Body of pancreas (tissue), 4 donors: Measurements from ENCODE around the gene PLEKHG3. TPM values are rescaled to one million over a fixed set of nuclear protein-coding genes. Genes with fewer than 3 reads are reported as not detected.

Experiments
- ATAC-seq: fragments of 150-250 bp; one replicate; pipeline ENCODE4 v1.9.1; 2016
- DNase-seq, 4 donors: peaks; one replicate each; pipeline ENCODE4 v3.0.0-alpha.2; 2019
- H3K27ac ChIP-seq, 4 donors: fragments of 200-600 bp; sonication (generic); 1 replicate in 3 of 4; 2 replicates in 1 of 4; pipeline versions ENCODE4 v1.5.1 to v1.6.1; 2016 to 2019; ENCODE audit warnings: mild to moderate bottlenecking in 1 of 4, mixed read lengths in 1 of 4, moderate library complexity in 1 of 4
- H3K27me3 ChIP-seq, 2 donors: fragments of 200-600 bp; sonication (generic); one replicate each; pipeline ENCODE4 v1.6.0; 2016; ENCODE audit warnings: mild to moderate bottlenecking in 1 of 2
- H3K36me3 ChIP-seq, 2 donors: fragments of 200-600 bp; sonication (generic); replicated peaks in 1 of 2; 2 replicates each; pipeline ENCODE4 v1.5.1; 2016; ENCODE audit warnings: low read depth in 2 of 2; ENCODE audit not compliant: insufficient read depth in 1 of 2
- H3K4me1 ChIP-seq: fragments of 200-600 bp; sonication (generic); one replicate; pipeline ENCODE4 v1.6.0; 2016
- H3K4me3 ChIP-seq, 2 donors: fragments of 200-600 bp; sonication (generic); 1 replicate in 1 of 2; 2 replicates in 1 of 2; pipeline ENCODE4 v1.5.1; 2016 to 2019
- H3K9me3 ChIP-seq, 3 donors: fragments of 200-600 bp; sonication (generic); 1 replicate in 2 of 3; 2 replicates in 1 of 3; pipeline ENCODE4 v1.5.1; 2016
- POLR2A ChIP-seq, 3 donors: fragments of 450-650 bp; IDR thresholded peaks; one replicate each; pipeline ENCODE4 v1.6.1; 2016; ENCODE audit warnings: antibody characterized with exemption in 3 of 3, mild to moderate bottlenecking in 2 of 3
- WGBS, 2 donors: methylation state at CpG; one replicate each; pipeline ENCODE4 v1.1.5; 2017; 5-methylcytosine and 5-hydroxymethylcytosine counted together
- intact Hi-C: fragments of 100-400 bp; cut with DNase I; formaldehyde crosslinking; loops from one replicate; pipeline ENCODE4 v1.15.1; 2023
- total RNA-seq, 2 donors: library from RNA; depleted of rRNA; stranded (reverse); fragments of >200 nt; gene quantifications; one replicate each; pipeline ENCODE4 v1.1.0, GENCODE V29; 2016
- TF ChIP-seq, protein P1 (sequence below), 7 experiments: fragments of 450-650 bp in 4 of 7; fragments of 200-600 bp in 3 of 7; sonication (generic) in 3 of 7; IDR thresholded peaks; one replicate each; pipeline ENCODE4 v1.5.1; 2016 to 2019; ENCODE audit warnings: antibody characterized with exemption in 7 of 7

Gene PLEKHG3
- total RNA-seq, 2 donors from 2014 or later, result 34.5 to 40.2 TPM

- peaks cover 47% of the 10 kb centered on the region for H3K4me1 ChIP-seq
- intact Hi-C loops, result no loop called here
- H3K27ac ChIP-seq, result peak overlapping the region in 2 of 4 donors; percentile 7 to 28
- H3K27me3 ChIP-seq, result no peaks in the 10 kb centered on the region
- WGBS, 2 donors, result 93 to 94% methylated on average over 7 to 10 of the region's 10 CpGs
- H3K36me3 ChIP-seq, result peaks cover 0 to 22% of the 10 kb centered on the region in 2 donors
- no peaks in the 10 kb centered on the region for H3K9me3 ChIP-seq
- TF ChIP-seq POLR2A (IDR thresholded peaks at IDR 0.05), result no peak
- TF ChIP-seq, protein P1, sequence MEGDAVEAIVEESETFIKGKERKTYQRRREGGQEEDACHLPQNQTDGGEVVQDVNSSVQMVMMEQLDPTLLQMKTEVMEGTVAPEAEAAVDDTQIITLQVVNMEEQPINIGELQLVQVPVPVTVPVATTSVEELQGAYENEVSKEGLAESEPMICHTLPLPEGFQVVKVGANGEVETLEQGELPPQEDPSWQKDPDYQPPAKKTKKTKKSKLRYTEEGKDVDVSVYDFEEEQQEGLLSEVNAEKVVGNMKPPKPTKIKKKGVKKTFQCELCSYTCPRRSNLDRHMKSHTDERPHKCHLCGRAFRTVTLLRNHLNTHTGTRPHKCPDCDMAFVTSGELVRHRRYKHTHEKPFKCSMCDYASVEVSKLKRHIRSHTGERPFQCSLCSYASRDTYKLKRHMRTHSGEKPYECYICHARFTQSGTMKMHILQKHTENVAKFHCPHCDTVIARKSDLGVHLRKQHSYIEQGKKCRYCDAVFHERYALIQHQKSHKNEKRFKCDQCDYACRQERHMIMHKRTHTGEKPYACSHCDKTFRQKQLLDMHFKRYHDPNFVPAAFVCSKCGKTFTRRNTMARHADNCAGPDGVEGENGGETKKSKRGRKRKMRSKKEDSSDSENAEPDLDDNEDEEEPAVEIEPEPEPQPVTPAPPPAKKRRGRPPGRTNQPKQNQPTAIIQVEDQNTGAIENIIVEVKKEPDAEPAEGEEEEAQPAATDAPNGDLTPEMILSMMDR (IDR thresholded peaks at IDR 0.05), result no peak
- DNase-seq (peak in 2 of 4 donors; percentile 4 to 10), ATAC-seq (no peak)
- no peak overlapping the region for H3K4me3 ChIP-seq
Measured at GRCh38 chr14:64728856-64729255, 24.6 kb downstream of the PLEKHG3 start.

DNA sequence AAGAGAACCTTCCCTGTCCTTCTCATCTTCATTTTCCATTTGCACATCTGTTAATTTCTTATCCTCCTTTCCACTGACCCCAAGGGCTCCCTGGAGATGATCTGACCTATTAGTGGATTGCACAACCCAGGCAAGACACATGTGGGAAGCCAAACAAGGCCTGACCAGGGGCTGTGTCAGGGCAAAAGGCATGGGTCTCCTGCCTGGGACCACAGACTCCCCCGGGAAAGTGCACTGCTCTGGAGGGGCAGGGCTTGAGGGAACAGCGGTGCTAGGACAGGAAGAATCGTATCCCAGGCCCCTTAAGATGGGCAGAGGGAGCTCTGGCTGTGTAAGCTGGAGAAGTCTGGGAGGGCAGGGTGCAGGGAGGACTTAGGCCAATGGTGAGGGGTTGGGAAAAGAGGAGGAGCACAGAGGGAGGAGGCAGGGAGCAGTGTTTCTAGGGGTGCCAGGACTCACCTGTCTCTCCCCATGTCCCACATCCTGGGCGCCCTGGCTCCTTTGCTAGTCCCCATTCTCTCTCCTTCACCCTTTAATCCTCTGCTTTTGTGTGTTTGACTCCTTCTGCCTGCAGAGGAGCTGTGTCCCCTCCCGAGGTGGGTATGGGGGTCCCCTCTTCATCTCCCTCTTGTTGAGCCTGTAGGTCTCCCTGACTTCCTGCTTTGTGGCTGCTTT lies 25.3 kb downstream of the PLEKHG3 start:
- no peak for TF ChIP-seq POLR2A (IDR thresholded peaks at IDR 0.05)
- TF ChIP-seq, protein P1 (IDR thresholded peaks at IDR 0.05), result no peak
- Histone ChIP-seq H3K4me1 (peaks cover 40% of the 10 kb centered on the region), H3K9me3 (no peaks in the 10 kb centered on the region), H3K4me3 (no peak overlapping the region), H3K36me3 (peaks cover 0 to 22% of the 10 kb centered on the region in 2 donors), H3K27ac (peak overlapping the region in 2 of 4 donors; percentile 12 to 28), H3K27me3 (no peaks in the 10 kb centered on the region)
- ATAC-seq (no peak), DNase-seq (peak in 1 of 4 donors; percentile 16)
- WGBS, 2 donors, result 68 to 74% methylated on average over 5 of the region's 5 CpGs
- intact Hi-C loops, result no loop called here

GRCh38 chr14:64730061-64730440 lies 25.8 kb downstream of the PLEKHG3 start:
- peaks cover 35% of the 10 kb centered on the region for H3K4me1 ChIP-seq
- DNase-seq, result peak in 1 of 4 donors; percentile 3
- H3K9me3 ChIP-seq, result no peaks in the 10 kb centered on the region
- no peaks in the 10 kb centered on the region for H3K27me3 ChIP-seq
- intact Hi-C loops, result no loop called here
- no peak overlapping the region for H3K4me3 ChIP-seq
- no peak for ATAC-seq
- TF ChIP-seq POLR2A (IDR thresholded peaks at IDR 0.05), result no peak
- H3K36me3 ChIP-seq, result peaks cover 0 to 22% of the 10 kb centered on the region in 2 donors
- peak overlapping the region in 2 of 4 donors; percentile 12 to 28 for H3K27ac ChIP-seq
- 67 to 100% methylated on average over 1 of the region's 1 CpG for WGBS, 2 donors

DNA sequence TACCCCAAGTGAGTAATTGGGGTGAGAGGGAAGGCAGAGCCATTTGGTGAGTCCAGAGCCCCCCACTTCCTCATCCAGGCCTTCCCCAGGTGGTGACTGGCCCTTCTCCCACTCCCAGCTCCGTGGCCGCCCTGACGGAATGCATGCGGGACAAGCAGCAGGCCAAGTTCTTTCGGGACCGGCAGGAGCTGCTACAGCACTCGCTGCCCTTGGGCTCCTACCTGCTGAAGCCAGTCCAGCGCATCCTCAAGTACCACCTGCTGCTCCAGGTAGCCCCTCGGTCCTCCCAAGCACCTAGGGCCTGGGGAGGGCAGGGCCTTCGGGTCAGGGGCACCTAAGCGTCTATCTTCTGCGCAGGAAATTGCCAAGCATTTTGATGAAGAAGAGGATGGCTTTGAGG lies 26.5 kb downstream of the PLEKHG3 start:
- Histone ChIP-seq H3K9me3 (no peaks in the 10 kb centered on the region), H3K27me3 (no peaks in the 10 kb centered on the region), H3K36me3 (peaks cover 0 to 22% of the 10 kb centered on the region in 2 donors), H3K4me1 (peaks cover 28% of the 10 kb centered on the region), H3K27ac (no peak overlapping the region), H3K4me3 (no peak overlapping the region)
- DNase-seq (no peak), ATAC-seq (no peak)
- no peak for TF ChIP-seq POLR2A (IDR thresholded peaks at IDR 0.05)
- TF ChIP-seq, protein P1 (IDR thresholded peaks at IDR 0.05), result no peak
- WGBS, 2 donors, result 92 to 96% methylated on average over 5 to 12 of the region's 12 CpGs
- intact Hi-C loops, result no loop called here

GRCh38 chr14:64731141-64731581 lies 26.9 kb downstream of the PLEKHG3 start:
- Histone ChIP-seq H3K4me3 (no peak overlapping the region), H3K36me3 (peaks cover 0 to 22% of the 10 kb centered on the region in 2 donors), H3K9me3 (no peaks in the 10 kb centered on the region), H3K27me3 (no peaks in the 10 kb centered on the region), H3K4me1 (peaks cover 27% of the 10 kb centered on the region), H3K27ac (no peak overlapping the region)
- ATAC-seq (no peak), DNase-seq (no peak)
- TF ChIP-seq, protein P1 (IDR thresholded peaks at IDR 0.05), result no peak
- TF ChIP-seq POLR2A (IDR thresholded peaks at IDR 0.05), result no peak
- intact Hi-C loops, result no loop called here
- WGBS, 2 donors, result 91 to 93% methylated on average over 8 to 13 of the region's 15 CpGs
